Measurements from ENCODE around the gene MAJIN.

- TF ChIP-seq, protein P1, sequence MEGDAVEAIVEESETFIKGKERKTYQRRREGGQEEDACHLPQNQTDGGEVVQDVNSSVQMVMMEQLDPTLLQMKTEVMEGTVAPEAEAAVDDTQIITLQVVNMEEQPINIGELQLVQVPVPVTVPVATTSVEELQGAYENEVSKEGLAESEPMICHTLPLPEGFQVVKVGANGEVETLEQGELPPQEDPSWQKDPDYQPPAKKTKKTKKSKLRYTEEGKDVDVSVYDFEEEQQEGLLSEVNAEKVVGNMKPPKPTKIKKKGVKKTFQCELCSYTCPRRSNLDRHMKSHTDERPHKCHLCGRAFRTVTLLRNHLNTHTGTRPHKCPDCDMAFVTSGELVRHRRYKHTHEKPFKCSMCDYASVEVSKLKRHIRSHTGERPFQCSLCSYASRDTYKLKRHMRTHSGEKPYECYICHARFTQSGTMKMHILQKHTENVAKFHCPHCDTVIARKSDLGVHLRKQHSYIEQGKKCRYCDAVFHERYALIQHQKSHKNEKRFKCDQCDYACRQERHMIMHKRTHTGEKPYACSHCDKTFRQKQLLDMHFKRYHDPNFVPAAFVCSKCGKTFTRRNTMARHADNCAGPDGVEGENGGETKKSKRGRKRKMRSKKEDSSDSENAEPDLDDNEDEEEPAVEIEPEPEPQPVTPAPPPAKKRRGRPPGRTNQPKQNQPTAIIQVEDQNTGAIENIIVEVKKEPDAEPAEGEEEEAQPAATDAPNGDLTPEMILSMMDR (IDR thresholded peaks at IDR 0.05; ENCODE audit: insufficient read depth, low read length, poor library complexity, severe bottlenecking) = no peak
- TF ChIP-seq EZH2phosphoT487 (conservative IDR thresholded peaks at IDR 0.05; ENCODE audit: low read length) = no peak
Measured at GRCh38 chr11:64911689-64912088, 60.2 kb downstream of the MAJIN start.
